Measurements from ENCODE around the gene CBX8. TPM values are rescaled to one million over a fixed set of nuclear protein-coding genes. Genes with fewer than 3 reads are reported as not detected.
A peak's percentile ranks its signal among the peaks of the same experiment; 100 is the strongest.

CBX8 gene
- total RNA-seq, 1 donor from 2014 or later, result 16.0 TPM

DNA sequence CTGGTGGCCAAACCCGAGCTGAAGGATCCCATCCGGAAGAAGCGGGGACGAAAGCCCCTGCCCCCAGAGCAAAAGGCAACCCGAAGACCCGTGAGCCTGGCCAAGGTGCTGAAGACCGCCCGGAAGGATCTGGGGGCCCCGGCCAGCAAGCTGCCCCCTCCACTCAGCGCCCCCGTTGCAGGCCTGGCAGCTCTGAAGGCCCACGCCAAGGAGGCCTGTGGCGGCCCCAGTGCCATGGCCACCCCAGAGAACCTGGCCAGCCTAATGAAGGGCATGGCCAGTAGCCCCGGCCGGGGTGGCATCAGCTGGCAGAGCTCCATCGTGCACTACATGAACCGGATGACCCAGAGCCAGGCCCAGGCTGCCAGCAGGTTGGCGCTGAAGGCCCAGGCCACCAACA, 13.0 kb downstream of the CBX8 start:
- Mint-ChIP-seq H3K27ac (no peak overlapping the region), H3K9me3 (no peaks in the 10 kb centered on the region), H3K36me3 (peaks cover 32% of the 10 kb centered on the region), H3K4me1 (ENCODE audit: unreplicated experiment) (peaks cover 35% of the 10 kb centered on the region), H3K27me3 (peaks cover 30% of the 10 kb centered on the region), H3K4me3 (no peak overlapping the region)
- TF ChIP-seq, protein P1, sequence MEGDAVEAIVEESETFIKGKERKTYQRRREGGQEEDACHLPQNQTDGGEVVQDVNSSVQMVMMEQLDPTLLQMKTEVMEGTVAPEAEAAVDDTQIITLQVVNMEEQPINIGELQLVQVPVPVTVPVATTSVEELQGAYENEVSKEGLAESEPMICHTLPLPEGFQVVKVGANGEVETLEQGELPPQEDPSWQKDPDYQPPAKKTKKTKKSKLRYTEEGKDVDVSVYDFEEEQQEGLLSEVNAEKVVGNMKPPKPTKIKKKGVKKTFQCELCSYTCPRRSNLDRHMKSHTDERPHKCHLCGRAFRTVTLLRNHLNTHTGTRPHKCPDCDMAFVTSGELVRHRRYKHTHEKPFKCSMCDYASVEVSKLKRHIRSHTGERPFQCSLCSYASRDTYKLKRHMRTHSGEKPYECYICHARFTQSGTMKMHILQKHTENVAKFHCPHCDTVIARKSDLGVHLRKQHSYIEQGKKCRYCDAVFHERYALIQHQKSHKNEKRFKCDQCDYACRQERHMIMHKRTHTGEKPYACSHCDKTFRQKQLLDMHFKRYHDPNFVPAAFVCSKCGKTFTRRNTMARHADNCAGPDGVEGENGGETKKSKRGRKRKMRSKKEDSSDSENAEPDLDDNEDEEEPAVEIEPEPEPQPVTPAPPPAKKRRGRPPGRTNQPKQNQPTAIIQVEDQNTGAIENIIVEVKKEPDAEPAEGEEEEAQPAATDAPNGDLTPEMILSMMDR (conservative IDR thresholded peaks at IDR 0.05), result no peak
- DNase-seq (ENCODE audit: extremely low spot score, unreplicated experiment), result no peak

DNA sequence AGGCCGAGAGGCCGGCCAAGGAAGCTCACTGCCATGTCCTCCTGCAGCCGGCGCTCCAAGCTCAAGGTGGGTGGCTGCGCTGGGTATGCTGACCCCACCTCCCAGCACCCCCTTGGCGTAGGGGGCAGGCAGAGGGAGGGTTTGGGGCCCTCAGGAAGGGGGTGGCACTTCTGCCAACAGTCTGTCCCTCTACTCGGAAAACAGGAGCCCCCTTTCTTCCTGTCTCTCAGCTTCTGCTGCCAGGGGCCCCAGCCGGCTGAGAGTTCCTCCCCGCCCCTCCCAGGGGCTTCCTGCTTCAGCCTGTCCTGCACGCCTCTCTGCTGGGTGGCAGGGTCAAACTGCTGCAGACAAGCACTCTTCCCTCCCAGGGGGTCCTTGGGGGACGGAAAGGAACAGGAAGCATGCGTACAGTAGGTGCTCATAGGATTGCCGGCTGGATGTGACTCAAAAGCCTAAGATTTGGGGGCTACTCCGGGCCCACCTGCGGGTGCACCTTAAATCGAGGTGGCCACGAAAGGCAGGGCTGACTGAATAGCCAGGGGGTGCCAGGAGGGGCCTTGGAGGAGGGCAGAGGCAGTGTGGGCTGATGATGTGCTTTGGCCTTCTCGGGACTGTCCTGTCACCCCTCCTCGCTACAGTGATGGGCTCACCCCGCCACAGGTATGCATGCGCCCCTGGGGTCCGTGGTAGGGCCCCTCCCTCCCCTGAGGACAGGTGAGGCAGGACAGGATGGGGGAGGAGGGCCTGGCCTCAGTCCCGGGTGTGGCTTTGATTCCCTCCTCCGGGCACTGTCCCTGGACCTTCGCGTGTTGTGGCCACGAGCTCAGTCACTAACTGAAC, 14.9 kb downstream of the CBX8 start:
- Mint-ChIP-seq H3K4me3 (no peak overlapping the region), H3K9me3 (no peaks in the 10 kb centered on the region), H3K27me3 (peaks cover 11% of the 10 kb centered on the region), H3K27ac (no peak overlapping the region), H3K4me1 (ENCODE audit: unreplicated experiment) (peaks cover 21% of the 10 kb centered on the region), H3K36me3 (peaks cover 26% of the 10 kb centered on the region)
- no peak for DNase-seq (ENCODE audit: extremely low spot score, unreplicated experiment)
- TF ChIP-seq, protein P1 (conservative IDR thresholded peaks at IDR 0.05), result no peak

DNA sequence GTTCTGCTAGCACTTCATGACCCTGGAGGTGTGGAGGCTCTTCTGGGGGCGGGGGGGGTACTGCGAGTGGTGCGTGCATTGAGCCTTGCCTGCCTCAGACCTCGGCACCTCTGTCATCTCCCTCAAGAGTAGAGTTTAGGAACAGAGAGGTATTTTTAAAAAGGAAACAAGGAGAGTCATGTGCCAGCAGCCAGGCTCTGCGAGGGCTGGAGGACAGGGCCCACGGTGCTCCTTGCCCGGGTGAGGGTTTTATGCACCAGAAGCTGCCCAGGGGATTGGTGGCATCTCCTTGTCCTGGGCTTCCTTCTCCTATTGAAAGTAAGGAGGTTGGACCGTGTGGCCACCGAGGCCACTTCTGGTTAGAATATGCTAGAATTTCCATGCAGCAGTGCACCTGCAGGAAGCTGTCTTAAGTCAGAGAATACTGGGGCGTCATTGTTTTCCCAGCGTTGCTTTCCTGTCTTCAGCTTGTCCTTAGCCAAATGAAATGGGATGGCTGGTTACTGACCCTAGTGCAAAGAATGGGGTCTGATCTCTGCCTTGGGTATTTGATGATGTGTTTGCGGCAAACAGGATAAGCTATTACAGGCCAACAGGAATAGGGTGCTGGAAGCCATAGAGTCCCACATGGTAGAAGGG, 15.7 kb downstream of the CBX8 start:
- H3K27ac Mint-ChIP-seq, result no peak overlapping the region
- no peaks in the 10 kb centered on the region for H3K9me3 Mint-ChIP-seq
- H3K27me3 Mint-ChIP-seq, result peaks cover 11% of the 10 kb centered on the region
- TF ChIP-seq, protein P1 (conservative IDR thresholded peaks at IDR 0.05), result no peak
- H3K4me1 Mint-ChIP-seq (ENCODE audit: unreplicated experiment), result peaks cover 29% of the 10 kb centered on the region
- H3K4me3 Mint-ChIP-seq, result peak overlapping the region; percentile 95
- peaks cover 26% of the 10 kb centered on the region for H3K36me3 Mint-ChIP-seq
- DNase-seq (ENCODE audit: extremely low spot score, unreplicated experiment), result no peak

DNA sequence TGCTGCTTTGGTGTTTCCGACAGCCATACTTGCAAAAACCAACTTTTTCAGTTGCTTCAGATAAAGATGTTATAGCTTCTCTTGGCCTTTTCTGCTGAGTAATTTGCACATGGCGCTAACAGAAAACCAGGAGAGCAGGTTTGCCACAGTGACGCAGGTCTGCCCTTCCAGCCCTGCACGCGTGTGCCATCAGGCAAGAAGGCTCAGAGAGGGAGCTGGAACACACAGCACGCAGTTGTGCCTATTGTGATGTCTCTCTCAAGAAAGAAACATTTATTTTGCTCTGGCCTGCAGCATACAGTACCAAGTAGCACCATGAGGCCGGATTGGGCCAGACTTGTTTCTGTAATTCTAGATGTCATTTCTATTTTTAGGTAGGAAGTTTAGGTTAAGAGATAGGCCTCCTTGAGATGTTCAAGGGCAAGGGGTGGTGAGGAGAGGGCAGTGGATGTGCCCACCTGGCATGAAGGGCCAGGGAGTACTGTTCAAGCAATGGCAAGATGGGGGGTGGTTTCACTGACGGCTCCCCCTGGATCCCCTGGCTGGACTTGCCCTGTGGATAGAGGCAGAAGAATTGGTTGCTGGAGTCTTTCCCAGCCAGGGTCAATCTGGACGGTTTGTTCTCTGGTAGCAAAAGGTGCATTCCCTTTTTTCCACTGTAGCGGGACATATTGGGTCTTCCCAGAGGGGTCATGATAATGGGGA, 17.1 kb downstream of the CBX8 start:
- DNase-seq (ENCODE audit: extremely low spot score, unreplicated experiment), result no peak
- Mint-ChIP-seq H3K4me1 (ENCODE audit: unreplicated experiment) (peaks cover 34% of the 10 kb centered on the region), H3K27ac (peak overlapping the region; percentile 88), H3K36me3 (peaks cover 23% of the 10 kb centered on the region), H3K27me3 (peaks cover 10% of the 10 kb centered on the region), H3K9me3 (no peaks in the 10 kb centered on the region), H3K4me3 (peak overlapping the region; percentile 95)
- TF ChIP-seq, protein P1 (conservative IDR thresholded peaks at IDR 0.05), result no peak

DNA sequence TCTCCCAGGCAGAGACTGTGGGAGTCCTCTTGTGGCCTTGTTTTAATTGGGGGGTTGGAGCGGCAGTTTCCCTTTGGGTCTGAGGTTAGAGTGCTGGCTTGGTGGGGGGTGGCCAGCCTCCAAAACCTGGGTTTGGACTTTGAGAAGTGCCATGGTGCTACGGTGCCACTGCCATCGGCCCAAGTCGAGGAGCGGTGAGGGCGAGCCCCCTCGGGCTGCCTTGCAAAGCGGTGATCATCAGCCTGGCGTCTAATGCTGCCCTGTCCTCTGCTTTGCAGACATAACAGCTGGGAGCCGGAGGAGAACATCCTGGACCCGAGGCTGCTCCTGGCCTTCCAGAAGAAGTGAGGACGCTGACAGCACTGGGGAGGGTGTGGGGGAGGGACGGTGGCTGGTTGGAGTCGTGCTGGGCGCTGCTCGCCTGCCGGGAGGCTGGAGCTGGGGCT, 17.8 kb downstream of the CBX8 start:
- H3K4me3 Mint-ChIP-seq, result peak overlapping the region; percentile 95
- peaks cover 13% of the 10 kb centered on the region for H3K27me3 Mint-ChIP-seq
- H3K4me1 Mint-ChIP-seq (ENCODE audit: unreplicated experiment), result peaks cover 41% of the 10 kb centered on the region
- peak overlapping the region; percentile 88 for H3K27ac Mint-ChIP-seq
- no peaks in the 10 kb centered on the region for H3K9me3 Mint-ChIP-seq
- peaks cover 23% of the 10 kb centered on the region for H3K36me3 Mint-ChIP-seq
- TF ChIP-seq, protein P1 (conservative IDR thresholded peaks at IDR 0.05), result no peak
- no peak for DNase-seq (ENCODE audit: extremely low spot score, unreplicated experiment)
